K562 (cell line): ENCODE measurements around the gene CD46. TPM values are rescaled to one million over a fixed set of nuclear protein-coding genes. Genes with fewer than 3 reads are reported as not detected.

Experiments
- CBFA2T2 ChIP-seq: fragments of 450-650 bp; conservative IDR thresholded peaks from 2 replicates; pipeline ENCODE4 v1.6.1; 2017; ENCODE audit warnings: mild to moderate bottlenecking
- EP300 ChIP-seq: IDR thresholded peaks from 2 replicates; pipeline ENCODE4 v1.6.1; 2012; ENCODE audit warnings: low read length, improper control_type of control experiment
- ERF ChIP-seq: fragments of 450-650 bp; formaldehyde crosslinking; IDR thresholded peaks from 2 replicates; pipeline ENCODE4 v1.4.0; 2020; ENCODE audit warnings: mild to moderate bottlenecking, mixed read lengths
- HMGN3 ChIP-seq: IDR thresholded peaks from 2 replicates; pipeline ENCODE4 v1.6.1; 2011; ENCODE audit warnings: borderline replicate concordance, low read depth, mild to moderate bottlenecking, mixed read lengths, low read length; ENCODE audit not compliant: insufficient read length; ENCODE audit errors: extremely low read depth
- KDM1A ChIP-seq, 2 experiments: fragments of 450-650 bp; IDR thresholded peaks; 2 replicates each; pipeline ENCODE4 v1.6.1; 2016; ENCODE audit warnings: mild to moderate bottlenecking in 2 of 2
- MYNN ChIP-seq, 2 experiments: sonication (generic); formaldehyde crosslinking in 1 of 2; IDR thresholded peaks; 2 replicates each; pipeline versions ENCODE4 v1.5.0 to v1.6.1; 2016 to 2020; ENCODE audit warnings: antibody characterized with exemption in 1 of 2, missing genetic modification reagents in 1 of 2
- POLR2H ChIP-seq: IDR thresholded peaks from 2 replicates; pipeline ENCODE4 v1.6.1; 2016; ENCODE audit warnings: missing genetic modification characterization, low read depth, mild to moderate bottlenecking, control low read depth, missing compliant biosample characterization, moderate library complexity
- RBM34 ChIP-seq: fragments of 200-400 bp; formaldehyde crosslinking; IDR thresholded peaks from 2 replicates; pipeline ENCODE4 v1.6.1; 2018; ENCODE audit warnings: low read length, borderline replicate concordance; ENCODE audit not compliant: insufficient read depth
- SPI1 ChIP-seq: IDR thresholded peaks from 2 replicates; pipeline ENCODE4 v1.6.1; 2011; ENCODE audit warnings: low read depth, low read length, control low read depth, borderline replicate concordance
- SRSF1 ChIP-seq: fragments of 200-400 bp; formaldehyde crosslinking; IDR thresholded peaks from 2 replicates; pipeline ENCODE4 v1.6.1; 2017; ENCODE audit warnings: mild to moderate bottlenecking, low read depth, low read length, moderate library complexity
- TEAD2 ChIP-seq: fragments of 450-650 bp; IDR thresholded peaks from 2 replicates; pipeline ENCODE4 v1.6.1; 2016; ENCODE audit warnings: missing genetic modification characterization, control low read depth, missing compliant biosample characterization
- ZKSCAN8 ChIP-seq: fragments of 200-800 bp; sonication (Bioruptor generic); IDR thresholded peaks from 2 replicates; pipeline ENCODE4 v1.6.1; 2016; ENCODE audit warnings: missing genetic modification characterization, missing compliant biosample characterization
- ZNF445 ChIP-seq: fragments of 250-450 bp; sonication (Bioruptor Pico); IDR thresholded peaks from 2 replicates; pipeline ENCODE4 v1.4.0; 2020; ENCODE audit warnings: low read depth, mild to moderate bottlenecking, moderate library complexity
- ZNF644 ChIP-seq: fragments of 200-800 bp; sonication (Bioruptor generic); IDR thresholded peaks from 2 replicates; pipeline ENCODE4 v1.6.1; 2016; ENCODE audit warnings: low read depth, missing genetic modification characterization, missing compliant biosample characterization
- polyA plus RNA-seq, 8 experiments: library from polyadenylated mRNA; depleted of rRNA in 4 of 8; stranded (reverse) in 5 of 8; unstranded in 3 of 8; fragments of >200 nt; fragmentation: Nextera tagmentation in 2 of 8; fragmentation: Illumina TruSeq in 1 of 8; extraction: Ambion mirVana in 2 of 8; extraction: Trizol in 1 of 8; gene quantifications; 2 replicates each; pipeline versions ENCODE4 v1.2.1 to v1.2.3, GENCODE V29; 2011 to 2014; ENCODE audit warnings: inconsistent platforms in 1 of 8, missing spikeins in 1 of 8
- total RNA-seq, 7 experiments: library from RNA; depleted of rRNA in 6 of 7; stranded (reverse); fragments of >200 nt in 6 of 7; fragmentation: Illumina TruSeq in 2 of 7; extraction: Trizol in 2 of 7; gene quantifications; 2 replicates each; pipeline versions ENCODE4 v1.2.1 to v1.2.3, GENCODE V29; 2011 to 2021; ENCODE audit warnings: low replicate concordance in 1 of 7
- TF ChIP-seq, protein P1 (sequence below), 2 experiments: fragments of 450-650 bp; IDR thresholded peaks; 2 replicates each; pipeline ENCODE4 v1.6.1; 2016; ENCODE audit warnings: mild to moderate bottlenecking in 2 of 2, borderline replicate concordance in 1 of 2, low read depth in 1 of 2, moderate library complexity in 1 of 2
- TF ChIP-seq, protein P2 (sequence below): fragments of 250-450 bp; sonication (Bioruptor Pico); IDR thresholded peaks from 2 replicates; pipeline ENCODE4 v1.8.0; 2021; ENCODE audit warnings: mild to moderate bottlenecking, moderate library complexity

The CD46 gene
- total and polyA plus RNA-seq, 9 of the 15 experiments (the other 6 are each of a cell fraction or from before 2014, with no cell fraction given) = 87.9 to 374 (median 156) TPM

DNA sequence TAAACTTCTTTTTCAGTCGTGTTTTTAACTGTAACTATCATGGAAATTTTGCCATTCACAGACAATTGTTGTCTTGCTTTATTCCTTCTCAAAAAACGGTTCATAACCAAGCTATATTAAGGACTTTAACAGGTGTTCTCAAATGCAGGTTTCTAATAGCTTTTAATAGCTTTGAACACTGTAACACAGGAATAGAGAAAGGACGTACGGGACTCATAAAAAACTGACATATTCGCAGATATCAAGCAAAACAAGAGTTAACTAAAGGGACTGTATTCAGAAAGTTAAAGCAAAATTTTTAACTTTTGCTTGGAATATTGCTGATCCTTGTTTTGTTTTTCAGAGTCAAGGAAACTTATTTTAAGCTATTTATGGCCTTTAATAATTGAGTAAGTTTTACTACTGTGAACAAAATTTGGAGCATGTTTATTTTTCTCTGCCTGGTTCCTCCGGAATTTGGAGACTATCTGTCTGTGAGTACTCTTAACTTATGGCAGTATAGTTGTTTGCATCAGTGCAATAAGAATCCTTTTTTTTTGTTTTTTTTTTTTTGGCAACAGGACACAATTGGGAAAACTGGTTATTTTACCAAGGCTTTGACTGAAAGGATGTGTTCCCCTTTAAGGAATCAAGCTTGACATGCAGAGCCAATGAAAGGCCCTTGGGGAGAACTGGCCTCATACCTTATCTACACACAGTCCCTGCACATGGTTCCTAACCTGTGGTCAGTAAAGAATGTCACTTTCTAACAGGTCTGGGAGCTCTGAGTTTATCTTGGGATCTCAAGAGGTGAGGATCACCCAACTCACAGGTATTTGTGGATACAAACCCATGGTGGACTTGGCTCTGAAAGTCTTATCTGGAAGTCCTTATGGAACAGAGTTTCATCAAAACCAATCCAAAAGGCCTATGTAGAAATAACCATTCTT lies 5.8 kb upstream of the CD46 start (continued):
- TF ChIP-seq, protein P1, sequence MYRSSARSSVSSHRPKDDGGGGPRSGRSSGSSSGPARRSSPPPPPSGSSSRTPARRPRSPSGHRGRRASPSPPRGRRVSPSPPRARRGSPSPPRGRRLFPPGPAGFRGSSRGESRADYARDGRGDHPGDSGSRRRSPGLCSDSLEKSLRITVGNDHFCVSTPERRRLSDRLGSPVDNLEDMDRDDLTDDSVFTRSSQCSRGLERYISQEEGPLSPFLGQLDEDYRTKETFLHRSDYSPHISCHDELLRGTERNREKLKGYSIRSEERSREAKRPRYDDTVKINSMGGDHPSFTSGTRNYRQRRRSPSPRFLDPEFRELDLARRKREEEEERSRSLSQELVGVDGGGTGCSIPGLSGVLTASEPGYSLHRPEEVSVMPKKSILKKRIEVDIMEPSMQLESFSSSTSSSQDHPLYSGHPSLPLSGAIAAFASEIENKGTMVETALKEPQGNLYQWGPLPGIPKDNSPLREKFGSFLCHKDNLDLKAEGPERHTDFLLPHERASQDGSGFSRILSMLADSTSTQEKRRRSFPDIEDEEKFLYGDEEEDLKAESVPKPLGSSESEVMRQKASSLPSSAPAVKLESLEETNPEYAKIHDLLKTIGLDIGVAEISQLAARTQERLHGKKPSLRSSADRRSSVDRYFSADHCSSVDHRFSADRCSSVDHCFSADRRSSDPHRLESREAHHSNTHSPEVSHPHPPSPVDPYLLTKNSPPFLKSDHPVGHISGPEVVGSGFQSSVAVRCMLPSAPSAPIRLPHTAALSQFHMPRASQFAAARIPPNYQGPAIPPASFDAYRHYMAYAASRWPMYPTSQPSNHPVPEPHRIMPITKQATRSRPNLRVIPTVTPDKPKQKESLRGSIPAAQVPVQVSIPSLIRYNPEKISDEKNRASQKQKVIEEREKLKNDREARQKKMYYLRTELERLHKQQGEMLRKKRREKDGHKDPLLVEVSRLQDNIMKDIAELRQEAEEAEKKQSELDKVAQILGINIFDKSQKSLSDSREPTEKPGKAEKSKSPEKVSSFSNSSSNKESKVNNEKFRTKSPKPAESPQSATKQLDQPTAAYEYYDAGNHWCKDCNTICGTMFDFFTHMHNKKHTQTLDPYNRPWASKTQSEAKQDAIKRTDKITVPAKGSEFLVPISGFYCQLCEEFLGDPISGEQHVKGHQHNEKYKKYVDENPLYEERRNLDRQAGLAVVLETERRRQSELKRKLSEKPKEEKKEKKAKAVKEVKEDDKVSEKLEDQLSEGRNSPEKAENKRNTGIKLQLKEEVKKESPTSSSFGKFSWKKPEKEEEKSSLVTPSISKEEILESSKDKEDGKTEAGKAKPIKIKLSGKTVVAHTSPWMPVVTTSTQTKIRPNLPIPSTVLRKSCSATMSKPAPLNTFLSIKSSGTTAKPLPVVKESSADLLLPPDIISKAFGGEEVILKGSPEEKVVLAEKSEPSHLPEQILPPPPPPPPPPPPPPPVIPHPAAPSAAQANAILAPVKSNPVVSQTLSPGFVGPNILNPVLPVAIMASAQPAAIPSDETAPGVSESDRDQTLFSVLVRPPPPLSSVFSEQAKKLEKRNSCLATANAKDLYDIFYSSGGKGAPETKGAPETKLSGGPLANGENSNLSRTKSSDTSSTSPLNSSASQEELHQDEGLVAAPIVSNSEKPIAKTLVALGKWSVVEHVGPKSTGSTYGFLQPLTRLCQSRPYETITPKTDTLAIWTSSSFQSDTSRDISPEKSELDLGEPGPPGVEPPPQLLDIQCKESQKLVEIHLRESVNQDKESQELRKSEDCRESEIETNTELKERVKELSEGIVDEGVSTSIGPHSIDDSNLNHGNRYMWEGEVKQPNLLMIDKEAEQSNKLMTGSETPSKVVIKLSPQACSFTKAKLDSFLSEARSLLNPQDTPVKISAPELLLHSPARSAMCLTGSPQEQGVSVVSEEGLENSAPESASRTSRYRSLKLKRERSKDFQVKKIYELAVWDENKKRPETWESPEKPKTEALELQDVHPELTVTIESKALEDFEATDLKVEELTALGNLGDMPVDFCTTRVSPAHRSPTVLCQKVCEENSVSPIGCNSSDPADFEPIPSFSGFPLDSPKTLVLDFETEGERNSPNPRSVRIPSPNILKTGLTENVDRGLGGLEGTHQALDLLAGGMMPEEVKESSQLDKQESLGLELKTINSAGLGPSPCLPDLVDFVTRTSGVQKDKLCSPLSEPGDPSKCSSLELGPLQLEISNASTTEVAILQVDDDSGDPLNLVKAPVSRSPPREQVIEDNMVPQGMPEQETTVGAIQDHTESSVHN (IDR thresholded peaks at IDR 0.05; ENCODE audit: borderline replicate concordance in 1 of 2, low read depth in 1 of 2) = no peak
- TF ChIP-seq POLR2H (no peak; the same call in 1 of the 2 replicates), ZNF445 (CRISPR knock-in tag) (no peak), ZKSCAN8 (CRISPR knock-in tag) (0 out of 2 replicates have a peak, but pooled peaks have one; percentile 61), RBM34 (no peak), ZNF644 (tag) (0 out of 2 replicates have a peak, but pooled peaks have one; percentile 24), CBFA2T2 (peak; percentile 82), SRSF1 (no peak), ERF (CRISPR knock-in tag) (no peak), KDM1A (IDR thresholded peaks at IDR 0.05) (peak; percentile 42 to 76; a peak in 2 of 4 replicates), SPI1 (peak; percentile 50; the same call in 1 of the 2 replicates), MYNN (IDR thresholded peaks at IDR 0.05) (no peak; the same call in 1 of the 2 replicates), MYNN (CRISPR knock-in tag; IDR thresholded peaks at IDR 0.05) (no peak), TEAD2 (peak; percentile 43; the same call in 1 of the 2 replicates), HMGN3 (no peak), EP300 (peak; percentile 84)
- TF ChIP-seq, protein P2, sequence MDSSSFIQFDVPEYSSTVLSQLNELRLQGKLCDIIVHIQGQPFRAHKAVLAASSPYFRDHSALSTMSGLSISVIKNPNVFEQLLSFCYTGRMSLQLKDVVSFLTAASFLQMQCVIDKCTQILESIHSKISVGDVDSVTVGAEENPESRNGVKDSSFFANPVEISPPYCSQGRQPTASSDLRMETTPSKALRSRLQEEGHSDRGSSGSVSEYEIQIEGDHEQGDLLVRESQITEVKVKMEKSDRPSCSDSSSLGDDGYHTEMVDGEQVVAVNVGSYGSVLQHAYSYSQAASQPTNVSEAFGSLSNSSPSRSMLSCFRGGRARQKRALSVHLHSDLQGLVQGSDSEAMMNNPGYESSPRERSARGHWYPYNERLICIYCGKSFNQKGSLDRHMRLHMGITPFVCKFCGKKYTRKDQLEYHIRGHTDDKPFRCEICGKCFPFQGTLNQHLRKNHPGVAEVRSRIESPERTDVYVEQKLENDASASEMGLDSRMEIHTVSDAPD (CRISPR knock-in tag) = no peak
